Thyroid gland (tissue), 4 donors: ENCODE measurements around the gene TMEM208. TPM values are rescaled to one million over a fixed set of nuclear protein-coding genes. Genes with fewer than 3 reads are reported as not detected.

ENCODE experiments used
- DNase-seq, 2 donors: peaks; one replicate each; pipeline ENCODE4 v3.0.0-alpha.2; 2019
- H3K27ac ChIP-seq, 3 donors: fragments of 200-600 bp; sonication (generic); 1 replicate in 2 of 3; 2 replicates in 1 of 3; pipeline ENCODE4 v1.5.1; 2016 to 2019; ENCODE audit warnings: mild to moderate bottlenecking in 1 of 3, moderate library complexity in 1 of 3
- H3K27me3 ChIP-seq: fragments of 200-600 bp; sonication (generic); one replicate; pipeline ENCODE4 v1.5.1; 2019
- H3K36me3 ChIP-seq, 2 donors: fragments of 200-600 bp; sonication (generic); one replicate each; pipeline ENCODE4 v1.5.1; 2016 to 2019
- H3K4me1 ChIP-seq, 2 donors: fragments of 200-600 bp; sonication (generic); one replicate each; pipeline ENCODE4 v1.5.1; 2017 to 2019
- H3K4me3 ChIP-seq, 3 donors: fragments of 200-600 bp; sonication (generic); replicated peaks in 1 of 3; 1 replicate in 2 of 3; 2 replicates in 1 of 3; pipeline ENCODE4 v1.5.1; 2016; ENCODE audit warnings: mild to moderate bottlenecking in 1 of 3
- H3K9me3 ChIP-seq: fragments of 200-600 bp; sonication (generic); one replicate; pipeline ENCODE4 v1.5.1; 2017
- CTCF ChIP-seq, 6 experiments: fragments of 200-600 bp in 3 of 6; fragments of 450-650 bp in 3 of 6; sonication (generic) in 3 of 6; IDR thresholded peaks; one replicate each; pipeline ENCODE4 v1.5.1; 2016 to 2019; ENCODE audit warnings: antibody characterized with exemption in 6 of 6, mild to moderate bottlenecking in 2 of 6, inconsistent platforms in 1 of 6, moderate library complexity in 1 of 6
- POLR2A ChIP-seq, 2 donors: fragments of 450-650 bp; IDR thresholded peaks; one replicate each; pipeline ENCODE4 v1.6.1; 2017; ENCODE audit warnings: antibody characterized with exemption in 2 of 2, mild to moderate bottlenecking in 2 of 2, moderate library complexity in 1 of 2
- WGBS, 2 donors: methylation state at CpG; one replicate each; pipeline ENCODE4 v1.1.5; 2017; 5-methylcytosine and 5-hydroxymethylcytosine counted together
- intact Hi-C: fragments of 100-400 bp; cut with DNase I; formaldehyde crosslinking; loops from one replicate; pipeline ENCODE4 v1.15.1; 2023
- total RNA-seq, 4 donors: library from RNA; depleted of rRNA; stranded (reverse); fragments of >200 nt; gene quantifications; one replicate each; pipeline ENCODE4 v1.2.3, GENCODE V29; 2016

The TMEM208 gene
- total RNA-seq, 4 donors from 2014 or later, result 53.2 to 69.0 (median 58.3) TPM

DNA sequence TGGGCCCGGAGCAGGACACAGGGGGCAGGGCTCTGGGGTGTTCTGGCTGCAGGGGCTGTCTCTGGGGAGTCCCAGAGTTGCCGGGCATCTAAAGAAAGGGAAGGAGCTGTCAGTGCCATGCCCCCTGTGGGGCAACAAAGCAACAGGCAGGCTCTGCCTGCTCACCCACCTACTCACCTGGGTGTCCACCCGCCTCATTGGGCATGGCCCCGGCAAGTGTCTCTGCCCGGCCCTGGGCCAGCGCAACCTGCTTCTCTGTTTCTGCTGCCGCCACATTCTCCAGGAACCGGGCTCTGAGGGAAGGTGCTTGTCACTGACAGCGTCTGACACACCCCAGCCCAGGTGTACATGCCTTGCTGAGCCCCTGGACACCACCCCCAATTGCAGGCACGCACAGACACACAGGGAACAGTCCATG lies 7.3 kb downstream of the TMEM208 start:
- no peak for DNase-seq
- no peak overlapping the region for H3K4me3 ChIP-seq
- H3K27ac ChIP-seq, result no peak overlapping the region
- peaks cover 72 to 80% of the 10 kb centered on the region in 2 donors for H3K36me3 ChIP-seq
- H3K4me1 ChIP-seq, result no peaks in the 10 kb centered on the region
- no peak for TF ChIP-seq CTCF (IDR thresholded peaks at IDR 0.05)
- no peak for TF ChIP-seq POLR2A (IDR thresholded peaks at IDR 0.05)
- H3K9me3 ChIP-seq, result no peaks in the 10 kb centered on the region
- intact Hi-C loops, result no loop called here
- H3K27me3 ChIP-seq, result no peaks in the 10 kb centered on the region
- WGBS, 2 donors, result 92 to 96% methylated on average over 9 to 10 of the region's 10 CpGs

GRCh38 chr16:67235816-67236562 lies 9.1 kb downstream of the TMEM208 start:
- Histone ChIP-seq H3K9me3 (no peaks in the 10 kb centered on the region), H3K4me1 (peaks cover 13 to 15% of the 10 kb centered on the region in 2 donors), H3K4me3 (no peak overlapping the region), H3K36me3 (peaks cover 54 to 64% of the 10 kb centered on the region in 2 donors), H3K27me3 (no peaks in the 10 kb centered on the region), H3K27ac (no peak overlapping the region)
- WGBS, 2 donors, result 87 to 89% methylated on average over 17 of the region's 17 CpGs
- TF ChIP-seq CTCF (IDR thresholded peaks at IDR 0.05) (no peak), POLR2A (IDR thresholded peaks at IDR 0.05) (no peak)
- intact Hi-C loops, result no loop called here
- DNase-seq, result no peak

- peak in 1 of 2 donors; percentile 17 for DNase-seq
- intact Hi-C loops, result no loop called here
- Histone ChIP-seq H3K4me3 (no peak overlapping the region), H3K27me3 (no peaks in the 10 kb centered on the region), H3K27ac (no peak overlapping the region), H3K4me1 (peaks cover 21 to 22% of the 10 kb centered on the region in 2 donors), H3K9me3 (no peaks in the 10 kb centered on the region), H3K36me3 (peaks cover 46 to 56% of the 10 kb centered on the region in 2 donors)
- 87 to 88% methylated on average over 45 to 47 of the region's 50 CpGs for WGBS, 2 donors
- TF ChIP-seq CTCF (IDR thresholded peaks at IDR 0.05) (no peak), POLR2A (IDR thresholded peaks at IDR 0.05) (no peak)
Observed at GRCh38 chr16:67236563-67237395, 9.8 kb downstream of the TMEM208 start.

GRCh38 chr16:67237396-67238277 lies 10.7 kb downstream of the TMEM208 start:
- intact Hi-C loops, result no loop called here
- H3K4me1 ChIP-seq, result peaks cover 29 to 31% of the 10 kb centered on the region in 2 donors
- no peak for DNase-seq
- H3K27ac ChIP-seq, result no peak overlapping the region
- 84 to 89% methylated on average over 16 of the region's 16 CpGs for WGBS, 2 donors
- peaks cover 43 to 54% of the 10 kb centered on the region in 2 donors for H3K36me3 ChIP-seq
- H3K4me3 ChIP-seq, result no peak overlapping the region
- no peak for TF ChIP-seq POLR2A (IDR thresholded peaks at IDR 0.05)
- no peak for TF ChIP-seq CTCF (IDR thresholded peaks at IDR 0.05)
- H3K9me3 ChIP-seq, result no peaks in the 10 kb centered on the region
- no peaks in the 10 kb centered on the region for H3K27me3 ChIP-seq
